Measurements from ENCODE around the gene RBP5. TPM values are rescaled to one million over a fixed set of nuclear protein-coding genes. Genes with fewer than 3 reads are reported as not detected.

Gene RBP5
- total RNA-seq, 1 donor from 2014 or later: 0.65 TPM

DNA sequence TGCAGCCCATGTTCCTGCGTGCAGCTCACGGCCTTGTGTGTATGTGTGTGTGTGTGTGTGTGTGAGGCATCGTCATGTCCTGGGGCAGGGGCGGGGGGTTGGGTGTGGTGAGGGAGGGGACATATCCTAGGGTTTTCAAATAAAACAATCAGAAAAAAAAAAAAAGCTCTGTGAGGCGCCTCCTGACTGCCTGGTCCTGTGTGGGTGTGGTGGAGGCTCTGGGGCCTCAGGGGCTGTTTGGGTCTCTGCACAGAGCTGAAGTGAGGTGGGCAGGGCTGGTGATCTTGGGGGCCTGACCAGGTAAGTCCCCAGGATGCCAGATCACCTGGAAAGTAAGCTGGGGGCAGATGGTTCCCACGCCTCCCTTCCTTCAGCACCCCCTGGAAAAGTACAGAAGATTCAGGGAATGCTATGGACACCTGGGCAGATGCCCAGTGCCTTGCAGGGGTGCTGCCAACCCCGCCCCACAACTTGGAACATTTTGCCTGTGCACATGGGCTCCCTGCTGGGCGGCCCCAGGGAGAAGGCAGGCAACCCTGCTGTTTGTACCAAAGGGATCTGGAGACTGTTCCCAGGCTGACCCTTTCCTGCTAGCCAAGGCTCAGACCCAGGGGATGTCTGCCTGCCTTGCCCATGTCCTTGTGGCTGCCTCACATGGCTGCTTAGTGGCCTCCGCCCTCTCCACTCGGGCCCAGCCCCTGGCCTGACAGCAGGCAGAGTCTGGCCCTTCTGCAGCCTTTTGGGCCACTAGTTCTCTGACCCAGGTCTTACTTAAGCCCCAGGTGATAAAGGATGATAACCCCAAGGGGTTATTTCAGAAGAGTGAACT lies 30.3 kb upstream of the RBP5 start:
- Mint-ChIP-seq H3K9me3 (no peaks in the 10 kb centered on the region), H3K27ac (ENCODE audit: unreplicated experiment) (no peak overlapping the region)

DNA sequence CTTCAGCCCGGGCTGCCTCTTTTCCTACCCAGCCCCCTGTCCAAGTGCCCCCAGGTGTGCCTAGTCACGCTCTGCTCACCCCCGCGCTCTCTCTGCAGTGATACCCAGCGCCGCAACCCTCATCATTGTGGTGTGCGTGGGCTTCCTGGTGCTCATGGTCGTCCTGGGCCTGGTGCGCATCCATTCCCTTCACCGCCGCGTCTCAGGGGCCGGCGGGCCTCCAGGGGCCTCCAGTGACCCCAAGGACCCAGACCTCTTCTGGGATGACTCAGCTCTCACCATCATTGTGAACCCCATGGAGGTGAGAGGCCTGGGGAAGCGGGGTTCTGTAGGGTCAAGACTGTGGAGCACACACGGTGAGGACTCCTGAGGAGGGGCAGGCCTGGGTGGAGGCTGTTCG lies 28.7 kb upstream of the RBP5 start:
- peaks cover 11% of the 10 kb centered on the region for H3K27me3 Mint-ChIP-seq (ENCODE audit: low read depth)
- TF ChIP-seq, protein P1, sequence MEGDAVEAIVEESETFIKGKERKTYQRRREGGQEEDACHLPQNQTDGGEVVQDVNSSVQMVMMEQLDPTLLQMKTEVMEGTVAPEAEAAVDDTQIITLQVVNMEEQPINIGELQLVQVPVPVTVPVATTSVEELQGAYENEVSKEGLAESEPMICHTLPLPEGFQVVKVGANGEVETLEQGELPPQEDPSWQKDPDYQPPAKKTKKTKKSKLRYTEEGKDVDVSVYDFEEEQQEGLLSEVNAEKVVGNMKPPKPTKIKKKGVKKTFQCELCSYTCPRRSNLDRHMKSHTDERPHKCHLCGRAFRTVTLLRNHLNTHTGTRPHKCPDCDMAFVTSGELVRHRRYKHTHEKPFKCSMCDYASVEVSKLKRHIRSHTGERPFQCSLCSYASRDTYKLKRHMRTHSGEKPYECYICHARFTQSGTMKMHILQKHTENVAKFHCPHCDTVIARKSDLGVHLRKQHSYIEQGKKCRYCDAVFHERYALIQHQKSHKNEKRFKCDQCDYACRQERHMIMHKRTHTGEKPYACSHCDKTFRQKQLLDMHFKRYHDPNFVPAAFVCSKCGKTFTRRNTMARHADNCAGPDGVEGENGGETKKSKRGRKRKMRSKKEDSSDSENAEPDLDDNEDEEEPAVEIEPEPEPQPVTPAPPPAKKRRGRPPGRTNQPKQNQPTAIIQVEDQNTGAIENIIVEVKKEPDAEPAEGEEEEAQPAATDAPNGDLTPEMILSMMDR (conservative IDR thresholded peaks at IDR 0.05): no peak
- H3K27ac Mint-ChIP-seq (ENCODE audit: unreplicated experiment): no peak overlapping the region
- DNase-seq (ENCODE audit: low read depth, low spot score): no peak
- no peak overlapping the region for H3K4me3 Mint-ChIP-seq
- no peaks in the 10 kb centered on the region for H3K9me3 Mint-ChIP-seq
- H3K36me3 Mint-ChIP-seq (ENCODE audit: low read depth): no peaks in the 10 kb centered on the region
- H3K4me1 Mint-ChIP-seq: no peaks in the 10 kb centered on the region

More for the DNA sequence above, 30.3 kb upstream of the RBP5 start:
- TF ChIP-seq, protein P1 (conservative IDR thresholded peaks at IDR 0.05): no peak
- Mint-ChIP-seq H3K27me3 (ENCODE audit: low read depth) (peaks cover 24% of the 10 kb centered on the region), H3K4me1 (no peaks in the 10 kb centered on the region), H3K36me3 (ENCODE audit: low read depth) (no peaks in the 10 kb centered on the region), H3K4me3 (no peak overlapping the region)
- DNase-seq (ENCODE audit: low read depth, low spot score): no peak

DNA sequence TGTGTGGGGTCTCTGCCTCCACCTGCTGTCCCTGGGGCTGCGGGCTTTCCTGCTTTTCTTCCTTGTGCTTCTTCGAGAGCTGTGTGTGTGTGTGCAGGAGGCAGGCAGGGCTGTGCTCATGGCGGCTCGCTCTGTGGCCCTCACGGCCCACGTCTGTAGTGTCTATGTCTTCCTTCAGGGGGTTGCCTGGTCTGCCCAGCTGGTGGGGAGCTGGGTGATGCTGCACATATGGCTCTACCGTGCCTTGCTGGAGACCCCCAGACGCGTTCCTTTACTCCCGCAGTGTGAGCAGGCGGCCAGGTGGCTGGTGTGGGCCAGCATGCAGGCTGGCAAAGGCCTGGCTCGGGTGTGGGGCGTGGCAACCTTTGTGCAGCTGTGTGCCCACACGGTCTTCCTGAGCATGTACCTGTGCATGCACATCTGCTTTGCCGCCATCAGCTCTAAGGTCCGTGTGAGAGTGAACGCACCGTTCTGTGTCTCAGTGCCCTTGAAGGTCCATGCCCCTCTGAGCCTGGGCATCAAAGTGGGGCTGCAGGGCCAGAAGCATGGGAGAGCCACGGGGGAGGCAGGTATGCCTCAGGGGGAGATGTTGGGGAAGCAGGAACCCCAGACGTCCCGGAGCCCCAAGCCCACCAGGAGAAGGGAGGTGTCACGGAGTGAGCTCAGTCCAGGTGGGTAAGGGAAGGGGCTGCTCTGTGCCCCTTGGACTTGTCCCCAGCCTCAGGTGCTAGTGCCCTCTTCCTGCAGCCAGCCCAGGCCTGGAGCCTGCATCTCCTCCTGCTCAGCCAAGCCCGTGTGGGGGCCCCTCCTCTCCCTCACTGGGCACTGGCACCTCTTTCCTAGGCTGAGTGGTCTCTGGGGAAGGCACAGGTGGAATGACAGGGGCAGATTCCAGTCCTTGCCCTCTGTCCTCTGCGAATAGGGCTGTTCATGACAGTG lies 27.8 kb upstream of the RBP5 start:
- Mint-ChIP-seq H3K36me3 (ENCODE audit: low read depth) (no peaks in the 10 kb centered on the region), H3K27ac (ENCODE audit: unreplicated experiment) (peak overlapping the region; percentile 35), H3K4me1 (no peaks in the 10 kb centered on the region), H3K9me3 (no peaks in the 10 kb centered on the region), H3K4me3 (no peak overlapping the region), H3K27me3 (ENCODE audit: low read depth) (peaks cover 3% of the 10 kb centered on the region)
- TF ChIP-seq, protein P1 (conservative IDR thresholded peaks at IDR 0.05): no peak
- no peak for DNase-seq (ENCODE audit: low read depth, low spot score)

- Mint-ChIP-seq H3K4me1 (no peaks in the 10 kb centered on the region), H3K27ac (ENCODE audit: unreplicated experiment) (no peak overlapping the region), H3K9me3 (no peaks in the 10 kb centered on the region), H3K4me3 (no peak overlapping the region), H3K36me3 (ENCODE audit: low read depth) (peaks cover 2% of the 10 kb centered on the region), H3K27me3 (ENCODE audit: low read depth) (no peaks in the 10 kb centered on the region)
- no peak for DNase-seq (ENCODE audit: low read depth, low spot score)
- TF ChIP-seq, protein P1 (conservative IDR thresholded peaks at IDR 0.05): no peak
These were observed 26.9 kb upstream of the RBP5 start for GRCh38 chr12:7155471-7156034.

DNA sequence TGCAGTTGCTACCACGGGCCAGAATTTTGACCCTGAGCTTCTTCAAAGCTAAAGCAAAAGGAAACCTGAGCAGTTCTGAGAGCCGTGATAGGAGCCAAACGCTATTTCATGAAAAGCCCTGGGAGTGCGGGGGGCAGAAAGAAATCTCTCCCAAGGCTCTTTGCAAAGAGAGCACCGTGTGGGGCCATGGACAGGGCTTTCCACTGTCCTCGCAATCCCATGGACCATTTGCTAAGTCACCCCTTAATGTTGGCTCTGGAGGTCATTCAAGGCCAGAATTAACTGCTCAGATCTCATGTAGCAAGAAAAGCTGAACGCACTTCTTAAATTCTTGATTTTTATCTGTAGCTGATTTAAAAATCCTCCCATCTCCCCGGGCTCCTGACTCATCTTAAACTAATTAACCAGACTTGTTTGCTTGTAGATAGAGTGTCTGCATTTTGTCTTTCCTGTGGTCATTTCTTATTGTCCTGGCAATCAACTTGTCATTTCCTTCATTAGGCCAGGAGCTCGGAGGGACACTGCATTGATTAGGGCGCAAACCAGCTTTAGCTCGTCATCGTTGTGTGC lies 26.3 kb upstream of the RBP5 start:
- no peaks in the 10 kb centered on the region for H3K4me1 Mint-ChIP-seq
- TF ChIP-seq, protein P1 (conservative IDR thresholded peaks at IDR 0.05): no peak
- no peak overlapping the region for H3K27ac Mint-ChIP-seq (ENCODE audit: unreplicated experiment)
- H3K27me3 Mint-ChIP-seq (ENCODE audit: low read depth): no peaks in the 10 kb centered on the region
- H3K9me3 Mint-ChIP-seq: no peaks in the 10 kb centered on the region
- no peak overlapping the region for H3K4me3 Mint-ChIP-seq
- DNase-seq (ENCODE audit: low read depth, low spot score): no peak
- peaks cover 2% of the 10 kb centered on the region for H3K36me3 Mint-ChIP-seq (ENCODE audit: low read depth)
